ENCODE results near the gene CYSTM1. TPM values are rescaled to one million over a fixed set of nuclear protein-coding genes. Genes with fewer than 3 reads are reported as not detected.

The CYSTM1 gene
- total RNA-seq, 1 donor from 2014 or later = 24.9 TPM

DNA sequence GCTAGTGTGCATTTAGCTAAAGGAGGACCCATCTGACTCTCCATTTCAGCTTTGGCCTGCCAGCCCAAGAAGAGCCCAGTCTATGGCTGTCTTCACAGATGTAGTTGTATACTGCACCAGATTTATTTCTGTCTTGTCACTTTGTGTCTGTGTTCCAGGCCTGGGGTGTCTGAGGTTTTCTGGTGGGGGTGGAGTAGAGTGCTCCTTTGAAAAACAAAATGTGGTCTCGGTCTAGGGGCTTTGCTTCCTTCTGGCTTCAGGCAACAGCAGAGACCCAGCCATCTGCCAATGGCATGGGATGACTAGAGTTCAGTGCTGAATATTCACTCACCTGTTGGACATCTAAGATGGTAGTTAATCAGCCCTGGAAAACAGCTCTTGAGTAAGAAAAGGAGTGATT is 38.4 kb upstream of the CYSTM1 start:
- Mint-ChIP-seq H3K27ac (ENCODE audit: unreplicated experiment) (no peak overlapping the region), H3K9me3 (ENCODE audit: low read depth) (peaks cover 3% of the 10 kb centered on the region), H3K27me3 (ENCODE audit: low read depth) (no peaks in the 10 kb centered on the region), H3K36me3 (ENCODE audit: low read depth) (no peaks in the 10 kb centered on the region), H3K4me3 (ENCODE audit: unreplicated experiment) (no peak overlapping the region), H3K4me1 (ENCODE audit: low read depth) (peaks cover 10% of the 10 kb centered on the region)
- DNase-seq (ENCODE audit: low spot score) = no peak
- TF ChIP-seq CTCF (IDR thresholded peaks at IDR 0.05) = no peak

DNA sequence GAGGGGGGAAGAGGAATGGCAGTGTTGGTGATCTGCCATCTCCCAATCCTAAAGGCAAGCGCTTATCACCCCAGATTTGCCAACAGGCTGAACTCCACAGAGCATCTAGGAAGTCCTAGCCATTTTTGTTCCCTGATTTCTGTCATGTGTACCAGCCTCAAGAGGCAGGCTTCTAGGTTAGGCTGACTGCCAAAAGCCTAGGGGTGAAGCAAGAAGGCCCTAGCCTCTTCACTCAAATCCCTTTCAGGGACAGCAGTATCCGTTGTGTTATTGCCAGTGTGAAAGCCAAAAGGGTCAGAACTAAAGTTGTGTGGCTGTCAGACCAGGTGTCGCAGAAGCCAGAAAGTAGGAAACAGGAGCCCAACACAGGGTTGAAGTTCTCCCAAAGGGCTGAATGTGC is 34.6 kb upstream of the CYSTM1 start:
- H3K27ac Mint-ChIP-seq (ENCODE audit: unreplicated experiment) = no peak overlapping the region
- H3K9me3 Mint-ChIP-seq (ENCODE audit: low read depth) = peaks cover 3% of the 10 kb centered on the region
- TF ChIP-seq CTCF (IDR thresholded peaks at IDR 0.05) = no peak
- H3K27me3 Mint-ChIP-seq (ENCODE audit: low read depth) = peaks cover 3% of the 10 kb centered on the region
- H3K36me3 Mint-ChIP-seq (ENCODE audit: low read depth) = no peaks in the 10 kb centered on the region
- no peak for DNase-seq (ENCODE audit: low spot score)
- peaks cover 6% of the 10 kb centered on the region for H3K4me1 Mint-ChIP-seq (ENCODE audit: low read depth)
- H3K4me3 Mint-ChIP-seq (ENCODE audit: unreplicated experiment) = no peak overlapping the region

DNA sequence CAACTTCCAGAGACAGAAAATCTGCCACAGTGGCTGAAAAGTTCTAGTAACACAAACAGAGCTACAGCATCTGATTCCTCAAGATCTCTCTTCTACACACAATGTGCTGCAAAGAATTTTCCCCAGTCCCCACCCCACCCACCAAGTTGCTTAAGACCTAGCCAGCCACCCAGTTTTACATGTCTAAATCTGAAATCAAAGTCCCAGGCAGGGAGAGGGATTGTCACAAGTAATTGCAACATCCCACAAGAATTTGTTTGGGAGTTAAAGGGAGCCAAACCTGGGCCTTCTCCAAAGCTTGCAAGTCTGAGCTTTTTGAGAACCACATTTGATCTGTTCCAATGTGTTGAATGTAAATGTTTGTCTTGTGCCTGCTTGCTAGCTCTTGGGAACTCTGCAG is 33.7 kb upstream of the CYSTM1 start:
- no peak for TF ChIP-seq CTCF (IDR thresholded peaks at IDR 0.05)
- no peak overlapping the region for H3K27ac Mint-ChIP-seq (ENCODE audit: unreplicated experiment)
- H3K36me3 Mint-ChIP-seq (ENCODE audit: low read depth) = no peaks in the 10 kb centered on the region
- H3K9me3 Mint-ChIP-seq (ENCODE audit: low read depth) = peaks cover 3% of the 10 kb centered on the region
- no peak overlapping the region for H3K4me3 Mint-ChIP-seq (ENCODE audit: unreplicated experiment)
- H3K27me3 Mint-ChIP-seq (ENCODE audit: low read depth) = peaks cover 3% of the 10 kb centered on the region
- DNase-seq (ENCODE audit: low spot score) = no peak
- H3K4me1 Mint-ChIP-seq (ENCODE audit: low read depth) = peaks cover 11% of the 10 kb centered on the region

DNA sequence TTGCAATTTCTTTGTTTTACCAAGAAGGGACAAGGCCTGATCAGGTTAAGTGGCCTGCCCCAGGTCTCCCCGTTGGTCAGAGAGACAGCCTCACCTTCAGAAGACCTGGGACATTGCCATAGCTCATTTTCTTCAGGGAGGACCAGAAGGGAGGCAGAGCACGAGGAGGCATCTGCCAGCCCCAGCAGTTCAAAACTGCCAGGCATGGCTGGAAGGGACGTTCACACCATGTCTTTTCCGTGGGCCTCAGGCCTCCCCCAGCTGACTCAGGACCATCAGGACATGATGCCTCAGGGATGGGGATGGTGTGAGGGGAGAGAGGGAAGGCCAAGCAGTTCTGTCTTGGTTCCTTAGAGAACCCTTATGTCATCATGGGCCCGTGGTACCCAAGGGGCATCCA is 32.7 kb upstream of the CYSTM1 start:
- DNase-seq (ENCODE audit: low spot score) = no peak
- Mint-ChIP-seq H3K27ac (ENCODE audit: unreplicated experiment) (no peak overlapping the region), H3K36me3 (ENCODE audit: low read depth) (no peaks in the 10 kb centered on the region), H3K4me3 (ENCODE audit: unreplicated experiment) (no peak overlapping the region), H3K9me3 (ENCODE audit: low read depth) (peaks cover 3% of the 10 kb centered on the region), H3K27me3 (ENCODE audit: low read depth) (peaks cover 10% of the 10 kb centered on the region), H3K4me1 (ENCODE audit: low read depth) (peaks cover 16% of the 10 kb centered on the region)
- no peak for TF ChIP-seq CTCF (IDR thresholded peaks at IDR 0.05)

DNA sequence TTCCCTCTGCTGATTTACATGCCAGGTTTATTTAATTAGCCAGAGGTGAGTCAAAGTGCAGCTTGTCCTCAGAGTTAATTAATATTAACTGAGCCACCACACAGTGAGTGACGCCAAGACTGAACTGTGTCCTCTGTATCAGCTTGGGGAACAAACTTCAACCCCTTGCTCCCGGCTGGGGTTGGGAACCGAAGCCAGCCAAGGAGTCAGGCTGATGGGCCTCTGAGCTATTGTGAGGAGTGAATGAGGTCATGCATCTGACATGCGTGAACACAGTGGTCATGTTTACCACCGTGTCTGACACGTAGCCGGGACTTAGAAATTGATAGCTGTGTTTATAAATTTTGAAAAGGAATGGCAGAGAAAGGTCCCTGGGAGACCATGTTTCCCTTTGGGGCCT is 32.1 kb upstream of the CYSTM1 start:
- no peak overlapping the region for H3K27ac Mint-ChIP-seq (ENCODE audit: unreplicated experiment)
- no peak for TF ChIP-seq CTCF (IDR thresholded peaks at IDR 0.05)
- H3K36me3 Mint-ChIP-seq (ENCODE audit: low read depth) = no peaks in the 10 kb centered on the region
- H3K4me3 Mint-ChIP-seq (ENCODE audit: unreplicated experiment) = no peak overlapping the region
- peaks cover 16% of the 10 kb centered on the region for H3K4me1 Mint-ChIP-seq (ENCODE audit: low read depth)
- no peak for DNase-seq (ENCODE audit: low spot score)
- peaks cover 3% of the 10 kb centered on the region for H3K9me3 Mint-ChIP-seq (ENCODE audit: low read depth)
- H3K27me3 Mint-ChIP-seq (ENCODE audit: low read depth) = peaks cover 14% of the 10 kb centered on the region
